A549 (cell line): ENCODE measurements around the gene SLC6A18. TPM values are rescaled to one million over a fixed set of nuclear protein-coding genes. Genes with fewer than 3 reads are reported as not detected.

ENCODE experiments used
- ATAC-seq, 2 experiments: fragments of 200-7000 bp in 1 of 2; fragments of >200 bp in 1 of 2; cut with Nextera tagmentation in 1 of 2; cut with Tn5 transposase in 1 of 2; 3 replicates each; pipeline versions ENCODE4 v1.8.0 to v1.9.1; 2018 to 2020; ENCODE audit warnings: mild to moderate bottlenecking in 1 of 2, moderate library complexity in 1 of 2
- CTCF ChIA-PET: fragments of 300-600 bp; sonication (Branson Sonifier 250); formaldehyde crosslinking; extraction: SDS; loops from one replicate; lab custom pipeline; 2021; ENCODE audit warnings: antibody characterized with exemption, inconsistent platforms; lab: Yijun Ruan, JAX
- POLR2A ChIA-PET: fragments of 350-600 bp; formaldehyde crosslinking; extraction: SDS; loops from one replicate; lab custom pipeline; 2021; ENCODE audit warnings: antibody characterized with exemption, inconsistent platforms; lab: Yijun Ruan, JAX
- DNase-seq, 2 experiments: peaks; one replicate each; pipeline versions ENCODE4 v3.0.0 to v3.0.0-alpha.2; 2011 to 2016; ENCODE audit warnings: low read depth in 1 of 2, low spot score in 1 of 2
- FAIRE-seq: peaks from 2 replicates; lab custom pipeline; 2011; peaks lifted over from hg19 to GRCh38; lab: Jason Lieb, UNC
- H3K27ac ChIP-seq, 2 experiments: fragments of >200 bp; sonication (Bioruptor Twin); formaldehyde crosslinking; 3 replicates each; pipeline ENCODE4 v1.5.1; 2016 to 2017
- H3K4me1 ChIP-seq: fragments of >200 bp; sonication (Bioruptor Twin); formaldehyde crosslinking; 3 replicates; pipeline ENCODE4 v1.6.1; 2016
- H3K4me2 ChIP-seq: fragments of >200 bp; sonication (Bioruptor Twin); formaldehyde crosslinking; 3 replicates; pipeline ENCODE4 v1.6.1; 2016
- H3K4me3 ChIP-seq: fragments of >200 bp; sonication (Bioruptor Twin); formaldehyde crosslinking; 3 replicates; pipeline ENCODE4 v1.5.1; 2016
- H3K9me3 ChIP-seq: fragments of >200 bp; sonication (Bioruptor Twin); formaldehyde crosslinking; 3 replicates; pipeline ENCODE4 v1.6.1; 2016
- CBX2 ChIP-seq: fragments of 200-600 bp; sonication (generic); IDR thresholded peaks from 2 replicates; pipeline ENCODE4 v1.6.1; 2016; ENCODE audit warnings: low read depth, mild to moderate bottlenecking, borderline replicate concordance
- CBX8 ChIP-seq: fragments of 200-600 bp; sonication (generic); IDR thresholded peaks from 2 replicates; pipeline ENCODE4 v1.6.1; 2016
- CHD4 ChIP-seq: fragments of 200-600 bp; sonication (generic); IDR thresholded peaks from 2 replicates; pipeline ENCODE4 v1.6.1; 2016; ENCODE audit warnings: antibody characterized with exemption, mild to moderate bottlenecking, borderline replicate concordance
- EP300 ChIP-seq, 2 experiments: fragments of >200 bp; sonication (Bioruptor Twin); formaldehyde crosslinking; IDR thresholded peaks; 2 replicates in 1 of 2; 3 replicates in 1 of 2; pipeline ENCODE4 v1.6.1; 2016 to 2017
- FOSB ChIP-seq: fragments of 250-450 bp; sonication (Bioruptor Pico); IDR thresholded peaks from 2 replicates; pipeline ENCODE4 v1.5.0; 2020; ENCODE audit warnings: mild to moderate bottlenecking, moderate library complexity
- GATA3 ChIP-seq: IDR thresholded peaks from 2 replicates; pipeline ENCODE4 v1.6.1; 2012; ENCODE audit warnings: borderline replicate concordance
- HDAC2 ChIP-seq: fragments of 200-600 bp; sonication (generic); IDR thresholded peaks from 2 replicates; pipeline ENCODE4 v1.6.1; 2016
- HMGXB4 ChIP-seq: fragments of 250-450 bp; sonication (Bioruptor Pico); IDR thresholded peaks from 2 replicates; pipeline ENCODE4 v1.5.0; 2021; ENCODE audit warnings: mild to moderate bottlenecking, moderate library complexity, borderline replicate concordance
- JUN ChIP-seq, 2 experiments: fragments of >200 bp; sonication (Bioruptor Twin); formaldehyde crosslinking; IDR thresholded peaks; 2 replicates in 1 of 2; 3 replicates in 1 of 2; pipeline ENCODE4 v1.6.1; 2016 to 2017
- KDM5A ChIP-seq: fragments of 200-600 bp; sonication (generic); IDR thresholded peaks from 2 replicates; pipeline ENCODE4 v1.6.1; 2016; ENCODE audit warnings: antibody characterized with exemption, mild to moderate bottlenecking
- POLR2AphosphoS2 ChIP-seq: conservative IDR thresholded peaks from 2 replicates; pipeline ENCODE4 v1.6.1; 2012; ENCODE audit warnings: low read length, improper control_type of control experiment, inconsistent platforms
- RARB ChIP-seq: fragments of 250-450 bp; sonication (Bioruptor Pico); IDR thresholded peaks from 2 replicates; pipeline ENCODE4 v1.8.0; 2021; ENCODE audit warnings: mild to moderate bottlenecking, moderate library complexity
- RFX5 ChIP-seq: fragments of 450-650 bp; IDR thresholded peaks from 2 replicates; pipeline ENCODE4 v1.7.1; 2014; ENCODE audit warnings: antibody characterized with exemption, mild to moderate bottlenecking, moderate library complexity
- TP53 ChIP-seq: fragments of 250-450 bp; sonication (Bioruptor Pico); IDR thresholded peaks from 2 replicates; pipeline ENCODE4 v1.5.0; 2021; ENCODE audit warnings: mild to moderate bottlenecking, moderate library complexity
- WGBS: methylation state at CpG from one replicate; pipeline ENCODE4 v1.1.6; 2017; ENCODE audit errors: missing lambda C conversion rate; 5-methylcytosine and 5-hydroxymethylcytosine counted together
- polyA plus RNA-seq, 4 experiments: library from polyadenylated mRNA; depleted of rRNA in 3 of 4; stranded (reverse); fragments of >200 nt; fragmentation: RNase III in 1 of 4; extraction: RNeasy Plus Mini Kit Qiagen cat#74134 plus additional on column Dnase treatment in 1 of 4; gene quantifications; 2 replicates in 3 of 4; 3 replicates in 1 of 4; pipeline ENCODE4 v1.2.3, GENCODE V29; 2011 to 2017
- TF ChIP-seq, protein P1 (sequence below): fragments of >200 bp; sonication (Bioruptor Twin); formaldehyde crosslinking; IDR thresholded peaks from 3 replicates; pipeline ENCODE4 v1.5.1; 2016
- TF ChIP-seq, protein P2 (sequence below): fragments of 150-350 bp; IDR thresholded peaks from 2 replicates; pipeline ENCODE4 v1.6.1; 2014; ENCODE audit warnings: low read depth, mild to moderate bottlenecking, low read length

Gene SLC6A18
- polyA plus RNA-seq, 2 of the 4 experiments (the other 2 are of a cell fraction): not detected

- Histone ChIP-seq H3K9me3 (no peaks in the 10 kb centered on the region), H3K4me2 (no peak overlapping the region), H3K4me1 (no peaks in the 10 kb centered on the region; the same call in 2 of the 3 replicates), H3K4me3 (no peak overlapping the region), H3K27ac (no peak overlapping the region; a peak in 1 of 6 replicates)
- ATAC-seq: peak in 1 of 2 experiments; percentile 23; a peak in 4 of 6 replicates
- 65% methylated on average over 16 of the region's 28 CpGs for WGBS
- DNase-seq: no peak
- ChIA-PET CTCF (interaction anchor here (0.9 to 4.7 kb wide), 4 partner anchors 26 to 444 kb away, joined by 3 to 20 read pairs (median 6); no protein-coding TSS in a partner anchor), POLR2A (no interaction called here)
- TF ChIP-seq, protein P1, sequence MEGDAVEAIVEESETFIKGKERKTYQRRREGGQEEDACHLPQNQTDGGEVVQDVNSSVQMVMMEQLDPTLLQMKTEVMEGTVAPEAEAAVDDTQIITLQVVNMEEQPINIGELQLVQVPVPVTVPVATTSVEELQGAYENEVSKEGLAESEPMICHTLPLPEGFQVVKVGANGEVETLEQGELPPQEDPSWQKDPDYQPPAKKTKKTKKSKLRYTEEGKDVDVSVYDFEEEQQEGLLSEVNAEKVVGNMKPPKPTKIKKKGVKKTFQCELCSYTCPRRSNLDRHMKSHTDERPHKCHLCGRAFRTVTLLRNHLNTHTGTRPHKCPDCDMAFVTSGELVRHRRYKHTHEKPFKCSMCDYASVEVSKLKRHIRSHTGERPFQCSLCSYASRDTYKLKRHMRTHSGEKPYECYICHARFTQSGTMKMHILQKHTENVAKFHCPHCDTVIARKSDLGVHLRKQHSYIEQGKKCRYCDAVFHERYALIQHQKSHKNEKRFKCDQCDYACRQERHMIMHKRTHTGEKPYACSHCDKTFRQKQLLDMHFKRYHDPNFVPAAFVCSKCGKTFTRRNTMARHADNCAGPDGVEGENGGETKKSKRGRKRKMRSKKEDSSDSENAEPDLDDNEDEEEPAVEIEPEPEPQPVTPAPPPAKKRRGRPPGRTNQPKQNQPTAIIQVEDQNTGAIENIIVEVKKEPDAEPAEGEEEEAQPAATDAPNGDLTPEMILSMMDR: no peak
- no peak for TF ChIP-seq GATA3
- FAIRE-seq: no peak
Observed at GRCh38 chr5:1200495-1201326, 24.5 kb upstream of the SLC6A18 start.

GRCh38 chr5:1201327-1202025 is 23.7 kb upstream of the SLC6A18 start, which contains the start of gene SLC6A19:
TSS of gene SLC6A19 (plus strand) at chr5:1201595. CDS start at chr5:1201651, 56 bp downstream.
- DNase-seq: no peak
- Histone ChIP-seq H3K4me2 (no peak within 1 kb of the TSS), H3K27ac (peak within 1 kb of the TSS in 1 of 2 experiments; percentile 14; a peak in 1 of 6 replicates), H3K4me3 (no peak within 1 kb of the TSS), H3K9me3 (no peaks in the 10 kb centered on the region), H3K4me1 (no peaks in the 10 kb centered on the region; the same call in 2 of the 3 replicates)
- POLR2A ChIA-PET: no interaction called here
- TF ChIP-seq CHD4: no peak
- TF ChIP-seq KDM5A: no peak
- no peak for TF ChIP-seq JUN (IDR thresholded peaks at IDR 0.05)
- TF ChIP-seq CBX2: no peak
- no peak for TF ChIP-seq EP300 (IDR thresholded peaks at IDR 0.05)
- no peak for TF ChIP-seq RARB (CRISPR knock-in tag)
- TF ChIP-seq GATA3: no peak
- no peak for TF ChIP-seq CBX8
- no peak for TF ChIP-seq HMGXB4 (CRISPR knock-in tag)
- no peak for TF ChIP-seq HDAC2
- no peak for TF ChIP-seq TP53 (CRISPR knock-in tag)
- no peak for TF ChIP-seq FOSB (CRISPR knock-in tag)
- TF ChIP-seq POLR2AphosphoS2: no peak
- no peak for TF ChIP-seq RFX5
- TF ChIP-seq, protein P2, sequence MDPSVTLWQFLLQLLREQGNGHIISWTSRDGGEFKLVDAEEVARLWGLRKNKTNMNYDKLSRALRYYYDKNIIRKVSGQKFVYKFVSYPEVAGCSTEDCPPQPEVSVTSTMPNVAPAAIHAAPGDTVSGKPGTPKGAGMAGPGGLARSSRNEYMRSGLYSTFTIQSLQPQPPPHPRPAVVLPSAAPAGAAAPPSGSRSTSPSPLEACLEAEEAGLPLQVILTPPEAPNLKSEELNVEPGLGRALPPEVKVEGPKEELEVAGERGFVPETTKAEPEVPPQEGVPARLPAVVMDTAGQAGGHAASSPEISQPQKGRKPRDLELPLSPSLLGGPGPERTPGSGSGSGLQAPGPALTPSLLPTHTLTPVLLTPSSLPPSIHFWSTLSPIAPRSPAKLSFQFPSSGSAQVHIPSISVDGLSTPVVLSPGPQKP: no peak
- no peak for FAIRE-seq
- CTCF ChIA-PET: interaction anchor here (0.9 to 4.7 kb wide), 4 partner anchors 27 to 443 kb away, joined by 3 to 20 read pairs (median 6); no protein-coding TSS in a partner anchor
- WGBS: 45% methylated on average over 26 of the region's 51 CpGs
- no peak; a peak in 1 of 6 replicates for ATAC-seq
